HEK293 (cell line): ENCODE measurements around the gene SP2.
A peak's percentile ranks its signal among the peaks of the same experiment; 100 is the strongest.

ENCODE experiments used
- BCL6B ChIP-seq: fragments of 450-650 bp; formaldehyde crosslinking; IDR thresholded peaks from 2 replicates; pipeline ENCODE4 v1.5.1; 2017; ENCODE audit warnings: missing biosample characterization, missing genetic modification characterization
- GFI1B ChIP-seq: fragments of 450-650 bp; formaldehyde crosslinking; IDR thresholded peaks from 2 replicates; pipeline ENCODE4 v1.5.1; 2016; ENCODE audit warnings: missing biosample characterization, missing genetic modification characterization
- HIC1 ChIP-seq: fragments of 450-650 bp; formaldehyde crosslinking; IDR thresholded peaks from 2 replicates; pipeline ENCODE4 v1.5.1; 2016; ENCODE audit warnings: missing biosample characterization, missing genetic modification characterization
- INSM2 ChIP-seq: fragments of 450-650 bp; formaldehyde crosslinking; IDR thresholded peaks from 2 replicates; pipeline ENCODE4 v1.5.1; 2016; ENCODE audit warnings: missing biosample characterization, missing genetic modification characterization
- KLF9 ChIP-seq: fragments of 450-650 bp; formaldehyde crosslinking; IDR thresholded peaks from 2 replicates; pipeline ENCODE4 v1.5.1; 2016; ENCODE audit warnings: missing biosample characterization, missing genetic modification characterization, low read depth
- SP7 ChIP-seq: fragments of 450-650 bp; formaldehyde crosslinking; IDR thresholded peaks from 2 replicates; pipeline ENCODE4 v1.5.1; 2016; ENCODE audit warnings: missing biosample characterization, missing genetic modification characterization
- ZBTB21 ChIP-seq: fragments of 450-650 bp; formaldehyde crosslinking; IDR thresholded peaks from 2 replicates; pipeline ENCODE4 v1.5.1; 2017; ENCODE audit warnings: missing biosample characterization, missing genetic modification characterization
- ZFP3 ChIP-seq: fragments of 450-650 bp; formaldehyde crosslinking; IDR thresholded peaks from 2 replicates; pipeline ENCODE4 v1.5.1; 2016; ENCODE audit warnings: low read depth, missing biosample characterization, missing genetic modification characterization
- ZFP37 ChIP-seq: fragments of 450-650 bp; formaldehyde crosslinking; IDR thresholded peaks from 2 replicates; pipeline ENCODE4 v1.5.1; 2016; ENCODE audit warnings: missing biosample characterization, missing genetic modification characterization
- ZFP41 ChIP-seq: fragments of 450-650 bp; formaldehyde crosslinking; IDR thresholded peaks from 2 replicates; pipeline ENCODE4 v1.5.1; 2016; ENCODE audit warnings: missing biosample characterization, missing genetic modification characterization, borderline replicate concordance
- ZNF10 ChIP-seq: fragments of 450-650 bp; formaldehyde crosslinking; IDR thresholded peaks from 2 replicates; pipeline ENCODE4 v1.5.1; 2017; ENCODE audit warnings: missing biosample characterization, missing genetic modification characterization
- ZNF155 ChIP-seq: fragments of 450-650 bp; formaldehyde crosslinking; IDR thresholded peaks from 2 replicates; pipeline ENCODE4 v1.5.1; 2016; ENCODE audit warnings: missing biosample characterization, missing genetic modification characterization
- ZNF175 ChIP-seq: fragments of 450-650 bp; formaldehyde crosslinking; IDR thresholded peaks from 2 replicates; pipeline ENCODE4 v1.5.1; 2016; ENCODE audit warnings: missing biosample characterization, missing genetic modification characterization
- ZNF2 ChIP-seq: fragments of 450-650 bp; formaldehyde crosslinking; IDR thresholded peaks from 2 replicates; pipeline ENCODE4 v1.5.1; 2016; ENCODE audit warnings: missing biosample characterization, missing genetic modification characterization
- ZNF223 ChIP-seq: fragments of 450-650 bp; formaldehyde crosslinking; IDR thresholded peaks from 2 replicates; pipeline ENCODE4 v1.5.1; 2016; ENCODE audit warnings: missing biosample characterization, missing genetic modification characterization
- ZNF292 ChIP-seq: fragments of 450-650 bp; formaldehyde crosslinking; IDR thresholded peaks from 2 replicates; pipeline ENCODE4 v1.5.1; 2016; ENCODE audit warnings: low read depth, missing biosample characterization, missing genetic modification characterization, borderline replicate concordance
- ZNF302 ChIP-seq: fragments of 450-650 bp; formaldehyde crosslinking; IDR thresholded peaks from 2 replicates; pipeline ENCODE4 v1.5.1; 2016; ENCODE audit warnings: missing biosample characterization, missing genetic modification characterization, low read depth
- ZNF366 ChIP-seq: fragments of 450-650 bp; formaldehyde crosslinking; conservative IDR thresholded peaks from 2 replicates; pipeline ENCODE4 v1.5.1; 2016; ENCODE audit warnings: missing biosample characterization, missing genetic modification characterization
- ZNF391 ChIP-seq: fragments of 450-650 bp; formaldehyde crosslinking; IDR thresholded peaks from 2 replicates; pipeline ENCODE4 v1.5.1; 2016; ENCODE audit warnings: low read depth, missing biosample characterization, missing genetic modification characterization, borderline replicate concordance
- ZNF398 ChIP-seq: fragments of 450-650 bp; formaldehyde crosslinking; IDR thresholded peaks from 2 replicates; pipeline ENCODE4 v1.5.1; 2017; ENCODE audit warnings: missing biosample characterization, missing genetic modification characterization
- ZNF473 ChIP-seq: fragments of 450-650 bp; formaldehyde crosslinking; IDR thresholded peaks from 2 replicates; pipeline ENCODE4 v1.5.1; 2017; ENCODE audit warnings: missing biosample characterization, missing genetic modification characterization
- ZNF521 ChIP-seq: fragments of 450-650 bp; formaldehyde crosslinking; IDR thresholded peaks from 2 replicates; pipeline ENCODE4 v1.5.1; 2017; ENCODE audit warnings: missing biosample characterization, mild to moderate bottlenecking, missing genetic modification characterization
- ZNF549 ChIP-seq: fragments of 450-650 bp; IDR thresholded peaks from 2 replicates; pipeline ENCODE4 v1.5.1; 2018; ENCODE audit warnings: missing biosample characterization, missing genetic modification characterization, mild to moderate bottlenecking, inconsistent platforms, moderate library complexity
- ZNF571 ChIP-seq: fragments of 450-650 bp; formaldehyde crosslinking; IDR thresholded peaks from 2 replicates; pipeline ENCODE4 v1.5.0; 2017; ENCODE audit warnings: missing biosample characterization, missing genetic modification characterization
- ZNF585B ChIP-seq: fragments of 450-650 bp; formaldehyde crosslinking; IDR thresholded peaks from 2 replicates; pipeline ENCODE4 v1.5.1; 2016; ENCODE audit warnings: missing biosample characterization, missing genetic modification characterization
- ZNF658 ChIP-seq: fragments of 450-650 bp; formaldehyde crosslinking; IDR thresholded peaks from 2 replicates; pipeline ENCODE4; 2016; ENCODE audit warnings: missing biosample characterization, missing genetic modification characterization
- ZNF670 ChIP-seq: fragments of 450-650 bp; formaldehyde crosslinking; IDR thresholded peaks from 2 replicates; pipeline ENCODE4 v1.5.1; 2016; ENCODE audit warnings: missing biosample characterization, missing genetic modification characterization, low read depth
- ZNF76 ChIP-seq: fragments of 450-650 bp; formaldehyde crosslinking; IDR thresholded peaks from 2 replicates; pipeline ENCODE4; 2016; ENCODE audit warnings: low read depth, missing biosample characterization, missing genetic modification characterization, borderline replicate concordance
- ZNF785 ChIP-seq: fragments of 450-650 bp; formaldehyde crosslinking; IDR thresholded peaks from 2 replicates; pipeline ENCODE4 v1.5.1; 2016; ENCODE audit warnings: missing biosample characterization, missing genetic modification characterization
- ZNF830 ChIP-seq: fragments of 450-650 bp; IDR thresholded peaks from 2 replicates; pipeline ENCODE4 v1.5.0; 2018; ENCODE audit warnings: missing biosample characterization, missing genetic modification characterization, low read depth, mild to moderate bottlenecking, moderate library complexity
- ZNF837 ChIP-seq: fragments of 450-650 bp; formaldehyde crosslinking; IDR thresholded peaks from 2 replicates; pipeline ENCODE4 v1.5.1; 2016; ENCODE audit warnings: missing biosample characterization, missing genetic modification characterization
- ZSCAN16 ChIP-seq: fragments of 450-650 bp; formaldehyde crosslinking; IDR thresholded peaks from 2 replicates; pipeline ENCODE4 v1.5.1; 2016; ENCODE audit warnings: missing biosample characterization, missing genetic modification characterization
- ZSCAN23 ChIP-seq: fragments of 450-650 bp; formaldehyde crosslinking; IDR thresholded peaks from 2 replicates; pipeline ENCODE4 v1.5.1; 2016; ENCODE audit warnings: missing biosample characterization, missing genetic modification characterization
- TF ChIP-seq, protein P1 (sequence below): sonication (generic); formaldehyde crosslinking; IDR thresholded peaks from 2 replicates; pipeline ENCODE4 v1.8.1; 2022; ENCODE audit warnings: mild to moderate bottlenecking, moderate library complexity, missing genetic modification reagents
- TF ChIP-seq, protein P2 (sequence below): fragments of 450-650 bp; formaldehyde crosslinking; IDR thresholded peaks from 2 replicates; pipeline ENCODE4 v1.5.1; 2016; ENCODE audit warnings: missing biosample characterization, missing genetic modification characterization

SP2 gene

GRCh38 chr17:47888293-47888692 is 7.7 kb upstream of the SP2 start (continued):
- no peak for TF ChIP-seq ZNF175
- TF ChIP-seq ZNF366, result no peak
- TF ChIP-seq ZNF785 (tag by site-specific recombination), result no peak
- no peak for TF ChIP-seq GFI1B
- TF ChIP-seq ZFP37, result no peak
- TF ChIP-seq ZNF473 (tag by site-specific recombination), result no peak
- TF ChIP-seq KLF9, result no peak
- no peak for TF ChIP-seq ZNF549 (tag by site-specific recombination)
- TF ChIP-seq ZNF76 (tag by site-specific recombination), result no peak
- TF ChIP-seq HIC1 (tag by site-specific recombination), result no peak
- TF ChIP-seq ZNF292 (tag by site-specific recombination), result no peak
- TF ChIP-seq SP7 (tag by site-specific recombination), result peak; percentile 84
- TF ChIP-seq ZNF658 (tag by site-specific recombination), result no peak
- TF ChIP-seq ZNF155 (tag by site-specific recombination), result no peak
- TF ChIP-seq ZNF670 (tag by site-specific recombination), result no peak
- peak; percentile 85 for TF ChIP-seq ZBTB21 (tag by site-specific recombination)
- TF ChIP-seq ZNF830 (tag by site-specific recombination), result no peak
- no peak for TF ChIP-seq ZSCAN23
- TF ChIP-seq ZNF391 (tag by site-specific recombination), result no peak
- no peak for TF ChIP-seq BCL6B
- no peak for TF ChIP-seq ZNF585B (tag by site-specific recombination)
- no peak for TF ChIP-seq ZNF521 (tag by site-specific recombination)
- TF ChIP-seq, protein P1, sequence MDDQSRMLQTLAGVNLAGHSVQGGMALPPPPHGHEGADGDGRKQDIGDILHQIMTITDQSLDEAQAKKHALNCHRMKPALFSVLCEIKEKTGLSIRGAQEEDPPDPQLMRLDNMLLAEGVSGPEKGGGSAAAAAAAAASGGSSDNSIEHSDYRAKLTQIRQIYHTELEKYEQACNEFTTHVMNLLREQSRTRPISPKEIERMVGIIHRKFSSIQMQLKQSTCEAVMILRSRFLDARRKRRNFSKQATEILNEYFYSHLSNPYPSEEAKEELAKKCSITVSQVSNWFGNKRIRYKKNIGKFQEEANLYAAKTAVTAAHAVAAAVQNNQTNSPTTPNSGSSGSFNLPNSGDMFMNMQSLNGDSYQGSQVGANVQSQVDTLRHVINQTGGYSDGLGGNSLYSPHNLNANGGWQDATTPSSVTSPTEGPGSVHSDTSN (CRISPR knock-in tag), result no peak
- no peak for TF ChIP-seq ZNF571 (tag by site-specific recombination)
- no peak for TF ChIP-seq ZNF10 (tag by site-specific recombination)
- TF ChIP-seq ZNF223 (tag by site-specific recombination), result no peak; the same call in 1 of the 2 replicates
- TF ChIP-seq ZFP3, result no peak
- no peak for TF ChIP-seq ZFP41 (tag by site-specific recombination)
- TF ChIP-seq ZNF837 (tag by site-specific recombination), result no peak
- TF ChIP-seq, protein P2, sequence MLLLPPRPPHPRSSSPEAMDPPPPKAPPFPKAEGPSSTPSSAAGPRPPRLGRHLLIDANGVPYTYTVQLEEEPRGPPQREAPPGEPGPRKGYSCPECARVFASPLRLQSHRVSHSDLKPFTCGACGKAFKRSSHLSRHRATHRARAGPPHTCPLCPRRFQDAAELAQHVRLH, result no peak
- TF ChIP-seq ZNF302, result no peak
- no peak for TF ChIP-seq ZSCAN16
- no peak for TF ChIP-seq ZNF2
- no peak for TF ChIP-seq ZNF398 (tag by site-specific recombination)
- peak; percentile 40; the same call in 1 of the 2 replicates for TF ChIP-seq INSM2 (tag by site-specific recombination)
